ENCODE measurements around the gene RDH13.
"Not testable (repeated sequence)": the region's sequence is repeated elsewhere in the genome, so short reads cannot be mapped to it uniquely, and the experiment has no call there.

Gene RDH13, protein sequence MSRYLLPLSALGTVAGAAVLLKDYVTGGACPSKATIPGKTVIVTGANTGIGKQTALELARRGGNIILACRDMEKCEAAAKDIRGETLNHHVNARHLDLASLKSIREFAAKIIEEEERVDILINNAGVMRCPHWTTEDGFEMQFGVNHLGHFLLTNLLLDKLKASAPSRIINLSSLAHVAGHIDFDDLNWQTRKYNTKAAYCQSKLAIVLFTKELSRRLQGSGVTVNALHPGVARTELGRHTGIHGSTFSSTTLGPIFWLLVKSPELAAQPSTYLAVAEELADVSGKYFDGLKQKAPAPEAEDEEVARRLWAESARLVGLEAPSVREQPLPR

DNA sequence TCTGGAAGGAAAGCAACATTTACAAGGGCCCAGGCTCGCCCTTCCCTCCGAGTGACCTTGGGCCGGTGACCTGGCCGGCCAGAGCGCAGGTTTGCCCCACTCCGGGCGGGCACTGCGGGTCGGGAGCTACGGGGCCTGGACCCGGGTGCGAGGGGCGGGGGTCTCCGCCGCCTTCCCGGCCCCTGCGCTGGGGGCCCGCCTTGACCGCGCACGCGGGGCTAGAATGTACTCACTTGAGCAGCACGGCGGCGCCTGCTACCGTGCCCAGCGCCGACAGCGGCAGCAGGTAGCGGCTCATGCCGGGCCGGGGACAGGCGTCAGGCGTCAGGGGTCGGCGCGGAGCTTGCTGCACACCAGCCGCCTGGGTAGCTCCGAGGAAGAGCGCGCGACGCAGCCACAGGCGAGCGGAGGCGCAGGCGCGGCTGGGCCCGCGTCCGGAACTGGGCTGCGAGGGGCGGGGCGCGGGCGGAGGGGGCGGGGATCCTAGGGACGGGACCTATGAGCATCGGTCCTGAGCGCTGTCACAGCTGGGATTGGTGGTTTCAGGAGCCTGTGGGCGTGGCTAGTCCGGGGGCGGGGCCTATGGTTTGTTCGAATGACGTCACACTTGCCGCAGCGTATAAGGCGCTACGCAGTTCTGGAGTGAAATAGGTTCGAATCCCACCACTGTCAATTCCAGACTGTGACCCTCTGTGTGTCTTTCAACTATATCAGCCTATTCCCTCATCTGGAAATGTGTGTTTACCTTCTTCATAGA is at the start of gene RDH13:
Gene RDH13, minus strand, starts transcription at position 414 of the 757 bp plus-strand sequence. Its CDS starts 116 bp downstream, at position 298.
- peak; percentile 94 for DNase-seq

DNA sequence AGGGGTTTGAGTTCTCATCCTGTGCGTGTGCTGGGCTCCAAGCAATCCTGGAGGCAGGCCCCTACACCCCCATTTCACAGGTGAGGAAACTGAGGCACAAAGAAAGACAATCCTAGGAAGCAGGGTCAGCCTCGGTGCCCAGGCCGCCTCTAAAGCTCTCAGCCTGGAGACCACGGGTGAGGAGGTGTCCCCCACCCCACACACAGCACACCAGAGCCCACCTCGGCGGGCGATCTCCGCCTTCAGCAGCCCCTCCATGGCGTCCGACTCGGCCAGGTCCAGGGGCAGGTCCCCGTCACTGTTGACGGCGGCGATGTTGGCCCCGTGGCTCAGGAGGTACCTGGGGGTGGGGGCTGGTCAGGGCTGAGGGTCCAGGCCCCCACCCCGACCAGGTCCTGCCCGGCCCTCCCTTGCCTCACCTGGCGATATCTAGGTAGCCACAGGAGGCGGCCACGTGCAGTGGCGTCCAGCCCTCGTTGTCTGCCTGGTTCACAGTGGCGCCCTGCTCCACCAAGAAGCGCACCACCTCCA is 49.4 kb upstream of the RDH13 start:
- DNase-seq = no peak

DNA sequence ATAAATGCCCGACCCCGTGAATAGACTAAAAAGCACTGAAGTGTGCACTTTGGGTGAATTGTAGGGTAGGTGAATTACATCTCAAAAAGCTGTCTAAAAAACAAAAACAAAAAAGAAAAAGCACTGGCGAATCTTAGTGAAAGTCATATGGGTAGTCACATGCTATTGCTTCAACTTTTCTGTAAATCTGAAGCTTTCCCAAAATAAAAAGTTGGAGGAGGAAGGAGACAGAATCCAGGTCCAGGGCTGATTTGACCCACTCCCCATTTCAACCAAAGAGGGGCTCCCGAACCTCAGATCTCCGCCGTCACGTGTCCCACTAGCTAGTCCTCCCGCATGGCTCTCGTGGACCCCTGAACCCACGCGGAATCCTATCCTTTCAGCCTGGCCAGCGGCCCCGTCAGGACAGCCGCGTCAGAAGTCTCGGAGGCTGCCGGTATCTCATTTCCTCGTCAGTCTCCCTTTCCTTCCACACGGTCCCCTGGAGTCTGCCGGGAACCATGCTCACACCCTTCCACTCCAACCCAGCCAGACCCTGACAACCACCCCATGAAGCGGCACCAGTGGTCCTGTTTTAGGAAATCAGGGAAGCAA is 48.4 kb upstream of the RDH13 start:
- no peak for DNase-seq

DNA sequence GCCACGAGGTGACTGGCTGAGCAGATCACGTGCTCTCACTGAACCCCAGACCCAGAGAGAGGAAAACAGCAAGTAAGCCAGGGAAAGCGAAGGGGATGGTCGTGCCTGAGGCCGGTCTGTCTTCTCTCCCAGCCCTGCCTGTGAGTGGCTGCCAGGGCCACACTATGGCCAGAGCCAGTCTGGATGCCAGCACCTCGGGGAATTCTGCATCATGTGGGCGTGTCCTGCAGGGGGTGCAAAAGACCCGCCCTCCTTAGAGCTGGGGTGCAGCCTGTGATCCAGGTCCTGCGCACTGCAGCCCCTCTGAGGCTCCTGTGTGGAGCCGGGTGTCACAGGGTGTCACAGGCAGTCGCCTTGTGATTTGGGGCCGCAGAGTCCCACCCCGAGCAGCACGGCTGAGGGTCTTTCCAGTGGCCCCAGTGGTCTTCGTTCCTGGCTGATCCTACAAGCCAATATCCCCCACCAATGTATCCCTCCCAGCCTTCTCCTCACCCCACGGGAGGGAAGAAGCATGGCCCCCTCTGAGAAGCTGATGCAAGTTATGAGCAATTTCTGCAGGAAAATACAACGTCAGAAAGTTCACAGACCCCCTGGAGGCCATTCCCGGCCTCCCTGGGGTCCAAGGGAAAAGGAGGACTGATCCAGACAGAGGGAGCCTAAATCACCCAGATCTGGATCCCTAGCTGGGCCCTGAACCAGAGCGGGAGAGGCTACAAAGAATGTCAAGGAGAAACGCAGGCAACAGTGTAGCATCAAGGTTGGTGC is 46.8 kb upstream of the RDH13 start:
- DNase-seq = no peak

DNA sequence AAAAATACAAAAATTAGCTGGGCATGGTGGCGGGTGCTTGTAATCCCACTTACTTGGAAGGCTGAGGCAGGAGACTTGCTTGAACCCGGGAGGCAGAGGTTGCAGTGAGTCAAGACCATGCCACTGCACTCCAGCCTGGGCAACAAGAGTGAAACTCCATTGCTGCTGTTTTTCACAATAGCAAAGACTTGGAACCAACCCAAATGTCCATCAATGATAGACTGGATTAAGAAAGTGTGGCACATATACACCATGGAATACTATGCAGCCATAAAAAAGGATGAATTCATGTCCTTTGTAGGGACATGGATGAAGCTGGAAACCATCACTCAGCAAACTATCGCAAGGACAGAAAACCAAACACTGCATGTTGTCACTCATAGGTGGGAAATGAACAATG is 44.3 kb upstream of the RDH13 start:
- not testable (repeated sequence) for DNase-seq

DNA sequence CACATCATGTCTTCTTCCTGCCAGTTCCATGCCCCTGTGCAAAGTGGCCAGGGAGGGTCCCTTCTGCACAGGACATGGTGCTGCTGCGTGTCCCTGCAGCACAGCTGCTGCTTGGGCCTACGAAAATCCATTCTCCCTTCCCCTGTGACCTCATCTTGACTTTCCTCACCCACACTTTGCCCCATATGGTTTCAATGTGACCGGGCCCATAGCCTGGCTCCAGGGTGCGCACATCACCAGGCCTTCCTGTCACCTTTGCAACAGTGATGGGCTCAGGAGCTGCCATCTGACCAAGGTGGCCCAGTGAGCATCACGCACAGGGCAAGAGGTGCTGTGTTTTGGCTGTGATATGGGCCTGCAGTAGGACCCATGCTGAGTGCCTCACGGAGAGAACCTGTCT is 43.6 kb upstream of the RDH13 start:
- no peak for DNase-seq

DNA sequence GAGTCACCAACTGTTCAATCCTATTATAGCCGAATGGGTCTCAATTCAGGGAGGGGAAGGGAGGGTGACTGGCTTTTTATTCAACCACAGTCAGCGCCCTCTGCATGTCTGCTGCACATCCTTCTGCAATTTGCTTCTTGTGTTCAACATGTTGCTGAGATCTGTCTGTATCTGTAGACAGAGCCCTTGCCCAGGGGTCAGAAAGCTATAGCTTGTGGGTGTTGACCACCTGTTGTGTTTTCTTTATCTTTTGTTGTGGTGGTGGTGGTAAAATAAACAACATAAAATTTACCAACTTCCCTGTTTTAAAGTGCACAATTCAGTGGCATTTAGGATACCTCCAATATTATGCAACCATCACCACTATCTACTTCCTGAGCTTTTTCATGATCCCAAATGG is 42.3 kb upstream of the RDH13 start:
- no peak for DNase-seq

DNA sequence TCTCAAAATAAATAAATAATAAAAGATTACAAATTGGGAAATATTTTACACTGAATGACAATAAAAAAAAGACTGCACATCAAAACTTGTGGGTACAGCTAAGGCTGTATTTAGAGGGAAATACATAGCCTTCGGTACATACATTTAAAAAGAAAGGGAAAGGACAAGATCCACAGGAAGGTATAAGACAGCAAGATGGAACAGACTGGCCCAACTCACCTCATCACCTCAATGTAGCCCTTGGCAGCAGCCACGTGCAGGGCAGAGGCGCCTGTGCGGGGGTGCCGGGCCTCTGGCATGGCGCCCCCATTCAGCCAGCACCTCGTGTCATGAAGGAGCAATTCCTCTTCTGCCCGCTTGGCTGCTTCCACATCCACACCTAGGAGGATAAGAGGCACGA is 40.2 kb upstream of the RDH13 start:
- DNase-seq = no peak

DNA sequence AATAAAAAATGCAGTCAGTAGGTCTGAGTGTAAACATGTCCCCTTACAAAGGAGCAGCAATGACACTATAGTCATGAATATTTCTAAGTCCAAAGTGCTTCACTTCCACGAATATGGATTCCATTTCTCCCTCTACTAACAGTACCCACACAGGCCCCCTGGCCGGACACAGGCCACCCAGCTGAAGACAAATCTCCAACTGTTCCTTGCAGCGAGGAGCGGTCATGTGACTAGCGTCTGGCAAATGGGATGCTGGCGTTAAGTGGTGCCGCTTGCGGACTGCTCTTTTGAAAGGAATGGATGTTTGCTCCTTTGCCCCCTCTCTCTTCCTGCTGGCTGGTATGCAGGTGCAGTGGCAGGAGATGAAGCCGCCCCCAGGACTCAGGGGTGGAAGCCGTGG is 38.3 kb upstream of the RDH13 start:
- DNase-seq = no peak

DNA sequence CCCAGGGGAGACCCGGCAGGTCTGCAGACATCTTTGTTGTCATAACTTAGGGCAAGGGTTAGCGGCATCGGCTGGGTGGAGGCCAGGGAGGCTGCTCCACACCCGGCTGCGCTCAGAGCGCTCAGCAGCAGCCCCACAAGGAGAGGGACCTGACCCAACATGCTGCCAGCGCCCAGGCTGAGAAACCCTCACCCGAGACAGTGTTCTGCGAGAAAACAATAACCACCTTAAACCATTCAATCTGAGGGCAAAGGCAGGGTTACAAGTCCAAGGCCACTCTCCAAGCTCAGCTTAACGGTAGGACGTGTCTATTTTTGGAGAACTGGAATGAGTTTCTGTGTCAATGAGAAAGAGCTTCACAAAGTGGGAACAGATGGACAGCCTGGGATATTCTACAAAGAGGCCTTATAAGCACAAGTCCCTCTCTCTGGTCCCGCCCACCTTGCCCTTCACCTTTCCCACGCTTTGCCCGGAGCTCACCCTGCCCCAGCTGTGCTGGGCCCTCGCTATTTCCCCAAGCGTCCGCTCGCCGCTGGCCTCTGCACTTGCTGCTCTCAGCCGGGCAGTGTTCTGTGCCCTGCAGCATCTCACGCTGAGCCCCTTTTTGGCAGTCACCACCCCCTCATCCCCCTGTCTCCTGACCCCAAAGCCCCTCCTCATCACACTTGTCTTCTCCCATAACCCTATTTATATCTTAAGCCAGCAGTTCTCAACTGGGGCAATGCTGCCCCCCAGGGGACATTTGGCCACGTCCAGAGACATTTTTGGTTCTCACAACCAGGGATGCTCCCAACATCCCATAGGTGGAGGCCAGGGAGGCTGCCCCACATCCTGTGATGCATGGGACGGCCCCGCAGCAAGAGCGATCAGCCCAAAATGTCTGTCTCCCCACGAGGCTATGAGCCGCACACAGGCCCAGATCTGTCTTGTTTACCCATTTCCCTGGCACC is 36.9 kb upstream of the RDH13 start:
- no peak for DNase-seq

DNA sequence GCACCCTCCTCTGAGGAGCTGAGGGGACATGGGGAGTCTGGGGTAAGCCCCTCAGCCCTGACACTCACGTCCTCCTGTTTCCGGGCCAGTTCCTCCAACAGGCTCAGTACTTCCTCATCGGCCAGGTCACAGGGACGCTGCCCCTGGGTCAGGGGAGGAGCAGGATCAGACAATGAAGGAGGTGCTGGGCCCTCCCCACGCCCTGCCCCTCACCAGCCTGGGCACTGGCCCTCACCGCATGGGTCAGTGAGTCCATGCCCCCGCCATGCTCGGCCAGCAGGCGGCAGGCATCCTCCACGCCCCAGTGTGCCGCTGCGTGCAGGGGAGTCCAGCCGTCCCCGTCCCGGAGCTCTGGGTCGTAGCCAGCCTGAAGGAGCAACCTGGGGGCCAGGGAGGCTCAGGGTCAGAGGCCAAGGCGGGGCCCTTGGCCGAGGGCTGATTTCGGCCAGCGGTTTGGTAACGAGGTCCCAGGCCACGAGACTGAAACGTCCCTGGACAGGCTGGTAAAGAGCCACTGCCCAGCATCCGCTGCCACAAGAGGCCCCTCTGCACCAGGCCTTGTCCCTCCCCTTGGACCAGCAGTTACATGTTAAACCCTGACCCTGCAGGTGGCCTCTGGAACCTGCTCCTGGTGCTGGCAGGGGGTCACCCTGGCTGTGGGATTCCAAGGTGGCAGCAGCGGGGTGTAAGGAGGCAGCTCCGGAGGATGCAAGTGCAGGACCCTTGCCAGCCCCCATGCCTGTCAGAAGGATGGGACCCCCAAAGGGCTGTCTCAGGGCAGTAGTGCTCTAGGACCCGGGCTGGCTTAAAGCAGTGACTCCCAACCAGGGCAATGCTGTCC is 36.0 kb upstream of the RDH13 start:
- no peak for DNase-seq

DNA sequence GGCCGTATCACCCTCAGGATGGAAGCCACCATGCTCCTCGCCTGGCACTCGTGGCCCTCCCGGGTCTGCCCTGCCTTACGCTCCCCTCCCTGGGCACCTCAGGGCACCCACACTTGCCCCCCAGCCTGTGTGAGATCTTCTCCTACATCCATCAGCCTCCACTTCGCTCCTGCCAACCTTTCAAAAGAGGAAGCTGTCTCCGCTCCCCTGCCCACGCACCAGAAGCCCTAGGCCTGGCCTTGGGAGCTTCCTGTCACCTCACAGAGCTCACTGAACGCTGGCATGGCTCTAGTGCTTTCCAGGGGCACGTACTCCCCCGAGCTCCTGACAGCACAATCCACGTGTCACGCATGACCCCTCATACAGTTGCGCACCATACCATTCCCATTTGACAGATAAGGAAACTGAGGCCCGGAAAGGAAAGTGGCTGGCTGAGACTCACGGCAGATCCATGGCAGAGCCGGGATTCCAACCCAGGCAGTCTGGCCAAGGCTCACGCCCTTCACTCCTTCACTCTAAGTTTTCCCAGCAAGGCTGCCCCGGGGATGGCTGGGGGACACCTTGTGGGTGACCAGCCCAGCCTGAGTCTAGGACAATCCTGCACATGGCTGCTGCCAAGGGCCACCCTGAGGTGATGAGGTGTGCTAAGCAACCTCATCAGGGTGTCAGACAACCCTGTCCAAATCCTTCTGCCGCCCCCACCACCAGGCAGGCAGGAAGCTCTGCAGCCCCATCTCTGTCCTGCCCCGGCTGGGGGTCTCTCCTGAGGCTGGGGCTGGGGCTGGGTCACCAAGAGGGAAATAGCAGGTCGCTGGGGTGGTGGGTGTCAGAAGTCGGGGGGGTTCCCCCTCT is 35.1 kb upstream of the RDH13 start:
- no peak for DNase-seq

DNA sequence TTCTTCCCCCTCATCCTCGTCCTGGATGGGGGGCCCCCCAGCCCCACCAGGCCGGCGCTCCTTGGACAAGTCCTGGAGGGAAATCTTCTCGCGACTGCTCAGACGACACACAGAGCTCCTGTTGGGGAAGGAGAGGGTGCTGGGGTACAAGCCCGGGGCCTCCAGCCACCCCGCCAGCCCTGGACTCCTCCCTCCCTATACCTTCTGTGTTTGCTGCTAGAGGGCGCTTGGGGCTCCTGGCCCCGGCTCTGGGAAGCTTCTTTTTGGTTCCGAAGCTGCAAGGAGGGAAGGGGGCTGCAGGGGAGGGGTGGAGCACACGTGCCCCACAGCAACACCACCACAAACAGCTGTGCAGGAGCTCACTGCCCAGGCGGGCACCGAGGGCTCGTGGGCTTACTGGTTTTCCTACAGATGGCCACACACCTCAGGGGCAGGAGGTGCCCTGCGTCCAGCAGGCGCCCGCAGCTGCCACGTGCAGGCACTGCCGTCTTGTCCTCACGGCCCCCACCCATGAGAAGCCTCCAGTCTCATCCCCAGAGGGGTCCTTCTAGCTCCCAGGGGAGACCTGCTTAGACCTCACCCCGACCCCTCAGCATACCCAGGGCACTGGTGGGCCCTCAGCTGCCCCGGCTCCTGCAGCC is 33.2 kb upstream of the RDH13 start:
- DNase-seq = no peak

DNA sequence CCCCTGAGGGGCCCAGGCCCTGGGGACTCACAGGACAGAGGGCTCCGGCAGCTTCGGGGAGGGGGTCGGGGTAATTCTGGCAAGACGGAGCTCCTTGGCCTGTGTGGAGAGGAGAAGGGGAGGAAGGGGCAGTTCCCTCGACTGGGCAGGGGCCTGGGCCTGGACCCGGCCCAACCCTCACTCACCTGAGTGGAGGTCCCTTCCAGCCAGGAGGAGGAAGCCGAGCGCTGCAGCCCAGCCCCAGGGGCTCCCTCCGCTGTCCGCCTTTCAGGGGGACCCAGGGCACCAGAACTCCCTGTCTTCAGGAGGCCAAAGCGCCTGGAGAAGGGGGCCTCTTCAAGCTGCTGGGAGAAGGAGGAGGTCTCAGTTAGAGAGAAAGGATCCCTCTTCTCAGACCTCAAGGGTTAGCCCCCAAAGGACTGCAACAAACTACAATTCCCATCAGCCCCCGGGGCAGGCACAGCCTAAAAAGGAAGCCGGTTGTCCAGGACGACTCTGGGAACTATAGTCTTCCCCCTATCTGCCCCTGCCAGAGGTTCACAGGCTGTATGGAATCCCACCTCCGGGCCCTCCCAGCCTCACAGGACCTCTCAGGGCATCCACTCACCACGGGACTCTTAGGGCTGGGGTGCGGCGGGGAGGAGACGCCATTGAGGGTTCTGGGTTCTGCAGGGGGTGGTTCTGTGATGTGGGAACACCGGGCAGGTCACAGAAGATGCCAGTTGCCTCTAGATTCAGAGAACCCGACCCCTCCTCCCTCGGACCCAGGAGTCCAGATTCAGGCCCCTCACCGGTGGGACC is 32.5 kb upstream of the RDH13 start:
- no peak for DNase-seq

DNA sequence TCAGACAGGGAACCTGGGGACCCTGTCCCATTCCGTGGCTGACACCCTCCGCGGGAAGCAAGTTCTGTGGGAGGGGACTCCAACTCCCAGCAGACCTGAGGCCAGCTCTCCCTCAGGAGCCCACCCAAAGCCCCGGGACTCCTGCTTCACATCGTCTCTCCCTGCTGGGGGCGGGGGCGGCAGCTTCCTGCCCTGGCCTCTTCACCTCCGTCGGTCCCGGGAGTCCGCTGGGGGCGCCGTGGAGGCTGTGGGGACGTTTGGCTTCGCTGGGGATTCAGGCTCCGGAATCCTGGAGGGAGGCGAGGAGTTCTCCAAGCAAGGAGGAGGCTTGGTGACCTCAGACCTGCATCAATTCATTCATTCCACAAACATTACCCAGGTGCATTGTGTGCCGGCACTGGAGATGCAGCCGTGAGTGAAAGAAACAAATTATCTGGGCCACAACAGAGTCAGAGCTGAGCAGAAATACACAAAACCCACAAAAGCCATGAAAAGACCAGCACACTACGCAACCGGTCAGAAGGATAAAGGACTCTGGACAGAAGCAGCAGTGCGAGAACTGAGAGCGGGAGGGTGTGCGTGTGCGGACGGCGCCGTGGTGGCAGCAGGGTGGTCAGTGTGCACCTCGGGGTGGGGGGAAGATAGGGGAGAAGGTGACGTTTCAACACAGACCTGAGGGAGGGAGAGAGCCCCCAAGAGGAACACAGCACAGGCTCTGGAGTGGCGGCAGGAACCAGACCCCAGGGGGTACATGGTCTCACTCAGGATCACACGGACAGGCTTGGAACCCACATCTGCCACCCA is 31.7 kb upstream of the RDH13 start:
- no peak for DNase-seq

DNA sequence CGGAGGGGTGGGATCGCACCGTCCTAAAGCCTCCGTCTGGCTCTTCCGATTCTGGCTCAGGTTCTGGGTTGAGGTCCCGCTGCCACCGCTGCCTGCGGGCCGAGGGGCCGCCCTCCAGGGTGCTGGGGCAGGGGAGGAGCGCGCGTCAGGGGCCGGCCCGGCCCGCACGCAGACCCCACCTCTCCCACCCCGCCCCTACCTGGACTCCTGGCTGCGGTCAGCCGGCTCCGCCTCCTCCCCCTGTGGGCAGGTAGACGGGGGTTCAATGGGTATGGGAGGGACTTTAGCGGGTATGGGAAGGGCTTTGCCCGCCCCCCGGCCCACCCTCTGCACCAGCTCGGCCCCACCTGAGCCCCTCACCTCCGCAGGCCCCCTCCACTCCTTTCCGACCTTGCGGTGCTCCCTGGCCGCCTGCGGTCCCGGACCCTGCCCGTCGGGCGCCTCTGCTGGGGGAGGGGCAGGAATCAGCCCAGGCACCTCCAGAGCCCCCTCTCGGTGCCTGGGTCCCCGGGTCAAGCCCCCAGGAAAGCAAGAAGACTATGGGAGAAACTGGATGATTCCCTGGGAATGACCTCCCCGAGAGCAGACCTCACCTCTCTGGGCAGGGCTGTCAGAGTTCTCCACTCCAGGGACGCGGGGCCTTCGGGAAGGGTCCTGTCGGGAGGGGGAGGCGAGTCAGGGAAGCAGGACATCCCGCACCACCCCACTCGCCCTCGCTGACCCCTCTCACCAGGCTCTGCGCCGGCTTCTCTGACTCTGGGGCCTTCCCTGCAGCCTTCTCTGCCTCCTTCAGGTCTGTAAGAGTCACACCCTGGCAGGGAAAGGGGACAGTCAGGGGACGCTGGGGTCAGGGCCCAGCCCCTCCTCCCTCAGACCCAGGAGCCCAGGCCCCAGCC is 29.7 kb upstream of the RDH13 start:
- no peak for DNase-seq

DNA sequence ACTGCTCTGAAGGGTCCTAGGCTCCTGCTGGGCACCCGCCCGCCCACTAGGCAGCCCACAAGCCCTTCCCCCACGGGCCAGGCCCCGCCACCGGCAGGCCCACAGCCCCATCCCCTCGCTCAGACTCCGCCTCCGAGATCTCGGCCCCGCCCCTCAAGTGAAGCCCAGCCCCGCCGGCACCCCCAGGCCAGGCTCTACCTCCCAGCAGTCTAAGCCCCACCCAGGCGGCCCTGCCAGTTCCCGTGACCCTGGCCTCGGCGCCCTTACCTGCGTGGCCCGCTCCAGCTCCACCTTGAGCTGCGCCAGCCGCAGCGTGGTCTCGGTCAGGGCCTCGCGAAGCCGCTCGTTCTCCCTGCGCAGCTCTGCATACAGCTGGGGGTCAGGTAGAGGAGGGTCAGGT is 29.0 kb upstream of the RDH13 start:
- DNase-seq = no peak
